ENCODE measurements around the gene RFX2. TPM values are rescaled to one million over a fixed set of nuclear protein-coding genes. Genes with fewer than 3 reads are reported as not detected.
A peak's percentile ranks its signal among the peaks of the same experiment; 100 is the strongest.

RFX2 gene
- total and polyA plus RNA-seq, 10 of the 15 experiments (the other 5 are each of a cell fraction or from before 2014, with no cell fraction given): 3.2 to 9.8 (median 4.7) TPM

DNA sequence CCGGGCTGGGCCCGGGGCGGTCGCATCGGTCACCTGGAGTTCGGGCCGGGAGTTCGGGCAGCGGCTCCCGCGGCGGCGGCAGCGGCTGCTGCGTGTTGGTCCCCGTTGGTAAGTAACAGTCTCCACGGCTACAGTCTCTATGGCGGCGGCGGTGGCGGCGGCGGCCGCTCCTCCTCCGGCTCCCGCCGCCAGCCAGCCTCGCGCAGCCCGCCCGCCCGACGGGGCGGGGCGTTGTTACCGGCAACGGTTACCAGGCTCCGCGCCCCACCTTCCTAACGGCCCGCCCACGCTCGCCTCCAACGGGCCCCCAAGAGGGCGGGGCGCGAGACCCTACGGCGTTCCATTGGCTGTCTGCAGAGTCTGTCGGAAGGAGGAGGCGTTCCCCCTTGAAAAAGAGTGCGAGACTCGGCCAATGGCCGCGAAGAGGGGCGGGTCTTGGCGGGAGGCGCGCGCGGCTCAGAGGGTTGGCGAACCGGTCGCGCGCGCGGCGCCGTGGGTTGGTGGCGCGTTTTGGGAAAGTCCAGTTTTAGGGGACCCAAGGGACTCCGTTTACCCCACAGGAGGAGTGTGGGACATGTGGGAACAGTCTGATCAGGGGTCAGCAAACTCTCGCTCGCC is at the start of gene RFX2 (continued):
- TF ChIP-seq, protein P1, sequence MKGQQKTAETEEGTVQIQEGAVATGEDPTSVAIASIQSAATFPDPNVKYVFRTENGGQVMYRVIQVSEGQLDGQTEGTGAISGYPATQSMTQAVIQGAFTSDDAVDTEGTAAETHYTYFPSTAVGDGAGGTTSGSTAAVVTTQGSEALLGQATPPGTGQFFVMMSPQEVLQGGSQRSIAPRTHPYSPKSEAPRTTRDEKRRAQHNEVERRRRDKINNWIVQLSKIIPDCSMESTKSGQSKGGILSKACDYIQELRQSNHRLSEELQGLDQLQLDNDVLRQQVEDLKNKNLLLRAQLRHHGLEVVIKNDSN (IDR thresholded peaks at IDR 0.05; ENCODE audit: borderline replicate concordance, extremely low read length, insufficient read depth, low read depth, low read length): no peak
- TF ChIP-seq, protein P2, sequence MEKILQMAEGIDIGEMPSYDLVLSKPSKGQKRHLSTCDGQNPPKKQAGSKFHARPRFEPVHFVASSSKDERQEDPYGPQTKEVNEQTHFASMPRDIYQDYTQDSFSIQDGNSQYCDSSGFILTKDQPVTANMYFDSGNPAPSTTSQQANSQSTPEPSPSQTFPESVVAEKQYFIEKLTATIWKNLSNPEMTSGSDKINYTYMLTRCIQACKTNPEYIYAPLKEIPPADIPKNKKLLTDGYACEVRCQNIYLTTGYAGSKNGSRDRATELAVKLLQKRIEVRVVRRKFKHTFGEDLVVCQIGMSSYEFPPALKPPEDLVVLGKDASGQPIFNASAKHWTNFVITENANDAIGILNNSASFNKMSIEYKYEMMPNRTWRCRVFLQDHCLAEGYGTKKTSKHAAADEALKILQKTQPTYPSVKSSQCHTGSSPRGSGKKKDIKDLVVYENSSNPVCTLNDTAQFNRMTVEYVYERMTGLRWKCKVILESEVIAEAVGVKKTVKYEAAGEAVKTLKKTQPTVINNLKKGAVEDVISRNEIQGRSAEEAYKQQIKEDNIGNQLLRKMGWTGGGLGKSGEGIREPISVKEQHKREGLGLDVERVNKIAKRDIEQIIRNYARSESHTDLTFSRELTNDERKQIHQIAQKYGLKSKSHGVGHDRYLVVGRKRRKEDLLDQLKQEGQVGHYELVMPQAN (conservative IDR thresholded peaks at IDR 0.05): 0 out of 2 replicates have a peak, but pooled peaks have one; percentile 20
- TF ChIP-seq, protein P3, sequence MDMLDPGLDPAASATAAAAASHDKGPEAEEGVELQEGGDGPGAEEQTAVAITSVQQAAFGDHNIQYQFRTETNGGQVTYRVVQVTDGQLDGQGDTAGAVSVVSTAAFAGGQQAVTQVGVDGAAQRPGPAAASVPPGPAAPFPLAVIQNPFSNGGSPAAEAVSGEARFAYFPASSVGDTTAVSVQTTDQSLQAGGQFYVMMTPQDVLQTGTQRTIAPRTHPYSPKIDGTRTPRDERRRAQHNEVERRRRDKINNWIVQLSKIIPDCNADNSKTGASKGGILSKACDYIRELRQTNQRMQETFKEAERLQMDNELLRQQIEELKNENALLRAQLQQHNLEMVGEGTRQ (IDR thresholded peaks at IDR 0.05; ENCODE audit: borderline replicate concordance, low read depth, low read length): no peak
- TF ChIP-seq POLR2A (IDR thresholded peaks at IDR 0.05; ENCODE audit: low read depth, low read length) (peak; percentile 69), BCL11A (IDR thresholded peaks at IDR 0.05; ENCODE audit: low read depth, low read length) (no peak), IKZF2 (IDR thresholded peaks at IDR 0.05) (0 out of 4 replicates have a peak, but pooled peaks of 1 of the 2 experiments have one; percentile 12), BMI1 (IDR thresholded peaks at IDR 0.05; ENCODE audit: borderline replicate concordance) (peak; percentile 80; the same call in 1 of the 2 replicates), BHLHE40 (IDR thresholded peaks at IDR 0.05; ENCODE audit: borderline replicate concordance in 1 of 2, low read depth in 2 of 2, low read length in 1 of 2) (peak in 1 of 2 experiments; percentile 40; a peak in 1 of 4 replicates), STAT1 (conservative IDR thresholded peaks at IDR 0.05) (no peak; the same call in 1 of the 2 replicates), SMARCA5 (IDR thresholded peaks at IDR 0.05) (no peak), RFX5 (IDR thresholded peaks at IDR 0.05; ENCODE audit: low read depth, low read length) (no peak), RAD21 (IDR thresholded peaks at IDR 0.05; ENCODE audit: insufficient read depth, low read depth, low read length) (no peak), KDM1A (IDR thresholded peaks at IDR 0.05; ENCODE audit: borderline replicate concordance) (no peak), BRCA1 (IDR thresholded peaks at IDR 0.05; ENCODE audit: low read depth, low read length) (no peak), EGR1 (IDR thresholded peaks at IDR 0.05; ENCODE audit: borderline replicate concordance in 1 of 2, low read depth in 2 of 2, low read length in 2 of 2) (peak; percentile 55 to 98), DPF2 (IDR thresholded peaks at IDR 0.05) (peak; percentile 99), MYB (IDR thresholded peaks at IDR 0.05; ENCODE audit: borderline replicate concordance, low read depth, low read length) (no peak), ZNF217 (IDR thresholded peaks at IDR 0.05) (no peak)
- TF ChIP-seq, protein P4, sequence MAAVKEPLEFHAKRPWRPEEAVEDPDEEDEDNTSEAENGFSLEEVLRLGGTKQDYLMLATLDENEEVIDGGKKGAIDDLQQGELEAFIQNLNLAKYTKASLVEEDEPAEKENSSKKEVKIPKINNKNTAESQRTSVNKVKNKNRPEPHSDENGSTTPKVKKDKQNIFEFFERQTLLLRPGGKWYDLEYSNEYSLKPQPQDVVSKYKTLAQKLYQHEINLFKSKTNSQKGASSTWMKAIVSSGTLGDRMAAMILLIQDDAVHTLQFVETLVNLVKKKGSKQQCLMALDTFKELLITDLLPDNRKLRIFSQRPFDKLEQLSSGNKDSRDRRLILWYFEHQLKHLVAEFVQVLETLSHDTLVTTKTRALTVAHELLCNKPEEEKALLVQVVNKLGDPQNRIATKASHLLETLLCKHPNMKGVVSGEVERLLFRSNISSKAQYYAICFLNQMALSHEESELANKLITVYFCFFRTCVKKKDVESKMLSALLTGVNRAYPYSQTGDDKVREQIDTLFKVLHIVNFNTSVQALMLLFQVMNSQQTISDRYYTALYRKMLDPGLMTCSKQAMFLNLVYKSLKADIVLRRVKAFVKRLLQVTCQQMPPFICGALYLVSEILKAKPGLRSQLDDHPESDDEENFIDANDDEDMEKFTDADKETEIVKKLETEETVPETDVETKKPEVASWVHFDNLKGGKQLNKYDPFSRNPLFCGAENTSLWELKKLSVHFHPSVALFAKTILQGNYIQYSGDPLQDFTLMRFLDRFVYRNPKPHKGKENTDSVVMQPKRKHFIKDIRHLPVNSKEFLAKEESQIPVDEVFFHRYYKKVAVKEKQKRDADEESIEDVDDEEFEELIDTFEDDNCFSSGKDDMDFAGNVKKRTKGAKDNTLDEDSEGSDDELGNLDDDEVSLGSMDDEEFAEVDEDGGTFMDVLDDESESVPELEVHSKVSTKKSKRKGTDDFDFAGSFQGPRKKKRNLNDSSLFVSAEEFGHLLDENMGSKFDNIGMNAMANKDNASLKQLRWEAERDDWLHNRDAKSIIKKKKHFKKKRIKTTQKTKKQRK (IDR thresholded peaks at IDR 0.05; ENCODE audit: low read depth, low read length): peak; percentile 67
- TF ChIP-seq, protein P5, sequence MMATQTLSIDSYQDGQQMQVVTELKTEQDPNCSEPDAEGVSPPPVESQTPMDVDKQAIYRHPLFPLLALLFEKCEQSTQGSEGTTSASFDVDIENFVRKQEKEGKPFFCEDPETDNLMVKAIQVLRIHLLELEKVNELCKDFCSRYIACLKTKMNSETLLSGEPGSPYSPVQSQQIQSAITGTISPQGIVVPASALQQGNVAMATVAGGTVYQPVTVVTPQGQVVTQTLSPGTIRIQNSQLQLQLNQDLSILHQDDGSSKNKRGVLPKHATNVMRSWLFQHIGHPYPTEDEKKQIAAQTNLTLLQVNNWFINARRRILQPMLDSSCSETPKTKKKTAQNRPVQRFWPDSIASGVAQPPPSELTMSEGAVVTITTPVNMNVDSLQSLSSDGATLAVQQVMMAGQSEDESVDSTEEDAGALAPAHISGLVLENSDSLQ (IDR thresholded peaks at IDR 0.05): peak; percentile 99
- TF ChIP-seq, protein P6, sequence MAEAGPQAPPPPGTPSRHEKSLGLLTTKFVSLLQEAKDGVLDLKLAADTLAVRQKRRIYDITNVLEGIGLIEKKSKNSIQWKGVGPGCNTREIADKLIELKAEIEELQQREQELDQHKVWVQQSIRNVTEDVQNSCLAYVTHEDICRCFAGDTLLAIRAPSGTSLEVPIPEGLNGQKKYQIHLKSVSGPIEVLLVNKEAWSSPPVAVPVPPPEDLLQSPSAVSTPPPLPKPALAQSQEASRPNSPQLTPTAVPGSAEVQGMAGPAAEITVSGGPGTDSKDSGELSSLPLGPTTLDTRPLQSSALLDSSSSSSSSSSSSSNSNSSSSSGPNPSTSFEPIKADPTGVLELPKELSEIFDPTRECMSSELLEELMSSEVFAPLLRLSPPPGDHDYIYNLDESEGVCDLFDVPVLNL (IDR thresholded peaks at IDR 0.05; ENCODE audit: low read depth, low read length): peak; percentile 68
